Kidney (tissue), 14 donors: ENCODE data around the gene OCIAD2. TPM values are rescaled to one million over a fixed set of nuclear protein-coding genes. Genes with fewer than 3 reads are reported as not detected.

ENCODE experiments used
- DNase-seq, 5 donors: peaks; one replicate each; pipeline ENCODE4 v3.0.0-alpha.2; 2013 to 2020
- FAIRE-seq: peaks from 2 replicates; lab custom pipeline; 2012; peaks lifted over from hg19 to GRCh38; lab: Jason Lieb, UNC
- H3K27ac ChIP-seq, 2 donors: one replicate each; pipeline ENCODE4 v1.7.0; 2013; ENCODE audit warnings: low read depth in 2 of 2, low read length in 2 of 2, inconsistent platforms in 1 of 2
- H3K27me3 ChIP-seq: one replicate; pipeline ENCODE4 v1.7.1; 2013; ENCODE audit warnings: low read length, inconsistent platforms; ENCODE audit not compliant: control insufficient read depth, insufficient read depth
- H3K36me3 ChIP-seq, 3 donors: one replicate each; pipeline versions ENCODE4 v1.7.0 to v1.7.1; 2013; ENCODE audit warnings: low read length in 3 of 3, control low read depth in 1 of 3, inconsistent platforms in 1 of 3; ENCODE audit not compliant: insufficient read depth in 3 of 3, control insufficient read depth in 2 of 3
- H3K4me1 ChIP-seq, 3 donors: one replicate each; pipeline versions ENCODE4 v1.7.0 to v1.7.1; 2013; ENCODE audit warnings: low read length in 3 of 3, inconsistent platforms in 1 of 3, low read depth in 1 of 3; ENCODE audit not compliant: control insufficient read depth in 2 of 3, insufficient read depth in 2 of 3
- H3K4me3 ChIP-seq, 3 donors: one replicate each; pipeline versions ENCODE4 v1.7.0 to v1.8.1; 2013; ENCODE audit warnings: low read length in 3 of 3, control low read depth in 1 of 3, inconsistent platforms in 1 of 3
- H3K9ac ChIP-seq, 3 donors: one replicate each; pipeline versions ENCODE4 v1.7.0 to v1.7.1; 2013; ENCODE audit warnings: low read length in 3 of 3, control low read depth in 1 of 3, inconsistent platforms in 1 of 3
- H3K9me3 ChIP-seq, 3 donors: one replicate each; pipeline versions ENCODE4 v1.7.0 to v1.7.1; 2013; ENCODE audit warnings: low read length in 3 of 3, control low read depth in 1 of 3, inconsistent platforms in 1 of 3; ENCODE audit not compliant: control insufficient read depth in 2 of 3, insufficient read depth in 1 of 3
- CTCF ChIP-seq: IDR thresholded peaks from 3 replicates; pipeline ENCODE4 v1.5.1; 2012; ENCODE audit warnings: mild to moderate bottlenecking, moderate library complexity, borderline replicate concordance; ENCODE audit not compliant: insufficient read depth; ENCODE audit errors: extremely low read depth
- intact Hi-C: fragments of 100-400 bp; cut with DNase I; formaldehyde crosslinking; loops from one replicate; pipeline ENCODE4 v1.11.1; 2022
- polyA plus RNA-seq: library from polyadenylated mRNA; stranded (reverse); fragments of 350-450 nt; fragmentation: Illumina TruSeq; extraction: RNeasy Lipid Tissue Mini Kit (QIAGEN cat#74804); gene quantifications from one replicate; pipeline ENCODE4 v1.2.3, GENCODE V29; 2014; ENCODE audit warnings: low read depth, low replicate concordance; ENCODE audit not compliant: insufficient read depth
- total RNA-seq: library from RNA; stranded (reverse); fragmentation: NEBNext Ultra II Directional; extraction: Animal tissue kit (Norgen Biotek cat#: 25700); gene quantifications from one replicate; pipeline ENCODE4 v1.2.1, GENCODE V29; 2021
- donor health status: control.
- donor health status: control.
- donor health status: control.
- donor health status: control.
- donor health status: control.
- donor health status: DM: yes; HTN: yes; CAD: no.
- donor health status: Normal renal cell carcinoma (clear cell type).

The OCIAD2 gene
- total and polyA plus RNA-seq, 2 donors from 2014 or later = 76.3 to 277 TPM

- no peak for TF ChIP-seq CTCF
These were observed 6.8 kb upstream of the OCIAD2 start for GRCh38 chr4:48913346-48913745.

GRCh38 chr4:48912349-48912748, 5.8 kb upstream of the OCIAD2 start:
- H3K4me3 ChIP-seq = no peak overlapping the region
- intact Hi-C loops = no loop called here
- no peaks in the 10 kb centered on the region for H3K9me3 ChIP-seq
- H3K27ac ChIP-seq = no peak overlapping the region
- no peaks in the 10 kb centered on the region for H3K27me3 ChIP-seq
- H3K9ac ChIP-seq = no peak overlapping the region
- FAIRE-seq = no peak
- no peak for DNase-seq
- H3K36me3 ChIP-seq = no peaks in the 10 kb centered on the region
- TF ChIP-seq CTCF = no peak
- H3K4me1 ChIP-seq = no peaks in the 10 kb centered on the region

More at GRCh38 chr4:48913346-48913745, 6.8 kb upstream of the OCIAD2 start:
- Histone ChIP-seq H3K4me1 (no peaks in the 10 kb centered on the region), H3K36me3 (no peaks in the 10 kb centered on the region), H3K9me3 (no peaks in the 10 kb centered on the region), H3K4me3 (no peak overlapping the region), H3K9ac (no peak overlapping the region), H3K27me3 (no peaks in the 10 kb centered on the region), H3K27ac (no peak overlapping the region)
- intact Hi-C loops = no loop called here
- FAIRE-seq (no peak), DNase-seq (no peak)

GRCh38 chr4:48910511-48910910, 3.9 kb upstream of the OCIAD2 start:
- DNase-seq (no peak), FAIRE-seq (no peak)
- Histone ChIP-seq H3K27me3 (no peaks in the 10 kb centered on the region), H3K27ac (no peak overlapping the region), H3K9ac (no peak overlapping the region), H3K36me3 (no peaks in the 10 kb centered on the region), H3K9me3 (no peaks in the 10 kb centered on the region), H3K4me3 (no peak overlapping the region), H3K4me1 (peaks cover 0 to 3% (median 0%) of the 10 kb centered on the region in 3 donors)
- no peak for TF ChIP-seq CTCF
- intact Hi-C loops = no loop called here

- FAIRE-seq (no peak), DNase-seq (peak in 1 of 5 donors; percentile 80)
- Histone ChIP-seq H3K4me3 (no peak overlapping the region), H3K4me1 (peaks cover 0 to 6% (median 0%) of the 10 kb centered on the region in 3 donors), H3K9me3 (no peaks in the 10 kb centered on the region), H3K36me3 (no peaks in the 10 kb centered on the region), H3K9ac (no peak overlapping the region), H3K27ac (no peak overlapping the region), H3K27me3 (no peaks in the 10 kb centered on the region)
- TF ChIP-seq CTCF = no peak
- intact Hi-C loops = no loop called here
These were observed 3.1 kb upstream of the OCIAD2 start for GRCh38 chr4:48909697-48910096.
